HG03354 (cell line): Measurements from ENCODE around the gene TM4SF18.
A peak's percentile ranks its signal among the peaks of the same experiment; 100 is the strongest.

Experiments
- ATAC-seq: cut with Tn5 transposase; IDR thresholded peaks from one replicate; pipeline ENCODE4 v1.9.1; 2021; ENCODE audit warnings: mild to moderate bottlenecking; ENCODE audit not compliant: unreplicated experiment, poor library complexity, severe bottlenecking

TM4SF18 gene

GRCh38 chr3:149296972-149297371 lies 36.5 kb downstream of the TM4SF18 start:
- no peak for ATAC-seq

GRCh38 chr3:149292666-149293065 lies 40.8 kb downstream of the TM4SF18 start:
- no peak for ATAC-seq

- peak; percentile 72 for ATAC-seq
These were observed 42.3 kb downstream of the TM4SF18 start for GRCh38 chr3:149291178-149291577.

- no peak for ATAC-seq
These were observed 44.8 kb downstream of the TM4SF18 start for GRCh38 chr3:149288655-149289054.

GRCh38 chr3:149284034-149284433 lies 49.4 kb downstream of the TM4SF18 start:
- no peak for ATAC-seq

GRCh38 chr3:149283401-149283800 lies 50.0 kb downstream of the TM4SF18 start:
- ATAC-seq = no peak

GRCh38 chr3:149282836-149283235 lies 50.6 kb downstream of the TM4SF18 start:
- ATAC-seq = no peak

GRCh38 chr3:149282322-149282721 lies 51.1 kb downstream of the TM4SF18 start:
- ATAC-seq = no peak

- peak; percentile 56 for ATAC-seq
These were observed 52.6 kb downstream of the TM4SF18 start for GRCh38 chr3:149280671-149281349.

GRCh38 chr3:149278911-149279310 lies 54.5 kb downstream of the TM4SF18 start:
- no peak for ATAC-seq

GRCh38 chr3:149277331-149277813 lies 56.1 kb downstream of the TM4SF18 start:
- ATAC-seq = peak; percentile 78

GRCh38 chr3:149276619-149277018 lies 56.8 kb downstream of the TM4SF18 start:
- no peak for ATAC-seq

GRCh38 chr3:149274220-149274619 lies 59.2 kb downstream of the TM4SF18 start:
- no peak for ATAC-seq

GRCh38 chr3:149273096-149273751 lies 60.2 kb downstream of the TM4SF18 start:
- ATAC-seq = peak; percentile 87

GRCh38 chr3:149271669-149272068 lies 61.8 kb downstream of the TM4SF18 start:
- no peak for ATAC-seq

GRCh38 chr3:149270180-149270579 lies 63.3 kb downstream of the TM4SF18 start:
- no peak for ATAC-seq

GRCh38 chr3:149269687-149270086 lies 63.7 kb downstream of the TM4SF18 start:
- ATAC-seq = no peak
